ENCODE results near the gene FUT8. TPM values are rescaled to one million over a fixed set of nuclear protein-coding genes. Genes with fewer than 3 reads are reported as not detected.
"Not testable (repeated sequence)": the region's sequence is repeated elsewhere in the genome, so short reads cannot be mapped to it uniquely, and the experiment has no call there.

The FUT8 gene
- polyA plus RNA-seq, 3 donors = 20.8 to 22.7 (median 21.2) TPM

DNA sequence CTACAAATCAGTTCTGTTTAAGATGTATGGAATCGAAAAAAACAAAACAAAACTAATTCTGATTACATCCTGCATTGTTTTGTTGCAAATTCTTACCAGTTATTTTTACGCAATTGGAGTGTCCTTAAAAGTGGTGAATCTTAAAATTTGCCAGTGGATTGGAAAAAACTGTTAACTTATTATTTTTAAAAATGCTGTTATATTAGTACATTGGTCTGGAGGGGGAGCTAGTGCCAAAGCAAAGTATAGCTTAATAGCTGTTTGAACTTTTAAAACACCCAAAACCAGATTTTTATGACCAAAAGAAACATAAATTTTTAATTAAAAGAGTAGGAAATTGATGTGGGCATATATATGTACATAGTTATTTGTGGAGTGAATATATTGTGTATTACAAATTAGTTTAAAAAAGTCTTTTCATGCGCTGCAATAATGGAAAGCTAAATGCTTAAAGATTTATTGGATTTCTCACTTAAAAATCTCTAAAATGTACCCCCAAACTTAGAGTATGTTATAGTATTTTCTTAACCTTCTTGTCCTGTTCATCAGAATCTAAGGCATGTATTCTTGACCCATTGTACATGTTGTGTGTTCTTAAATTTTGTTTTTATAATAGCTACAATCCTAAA, 2.5 kb downstream of the FUT8 start:
- DNase-seq (ENCODE audit: low read depth in 3 of 3, low spot score in 2 of 3) = no peak

- DNase-seq (ENCODE audit: low read depth in 3 of 3, low spot score in 2 of 3) = no peak
Measured at GRCh38 chr14:65415613-65416012, 3.1 kb downstream of the FUT8 start.

- DNase-seq (ENCODE audit: low read depth in 3 of 3, low spot score in 2 of 3) = no peak
Measured at GRCh38 chr14:65419593-65420252, 7.2 kb downstream of the FUT8 start.

DNA sequence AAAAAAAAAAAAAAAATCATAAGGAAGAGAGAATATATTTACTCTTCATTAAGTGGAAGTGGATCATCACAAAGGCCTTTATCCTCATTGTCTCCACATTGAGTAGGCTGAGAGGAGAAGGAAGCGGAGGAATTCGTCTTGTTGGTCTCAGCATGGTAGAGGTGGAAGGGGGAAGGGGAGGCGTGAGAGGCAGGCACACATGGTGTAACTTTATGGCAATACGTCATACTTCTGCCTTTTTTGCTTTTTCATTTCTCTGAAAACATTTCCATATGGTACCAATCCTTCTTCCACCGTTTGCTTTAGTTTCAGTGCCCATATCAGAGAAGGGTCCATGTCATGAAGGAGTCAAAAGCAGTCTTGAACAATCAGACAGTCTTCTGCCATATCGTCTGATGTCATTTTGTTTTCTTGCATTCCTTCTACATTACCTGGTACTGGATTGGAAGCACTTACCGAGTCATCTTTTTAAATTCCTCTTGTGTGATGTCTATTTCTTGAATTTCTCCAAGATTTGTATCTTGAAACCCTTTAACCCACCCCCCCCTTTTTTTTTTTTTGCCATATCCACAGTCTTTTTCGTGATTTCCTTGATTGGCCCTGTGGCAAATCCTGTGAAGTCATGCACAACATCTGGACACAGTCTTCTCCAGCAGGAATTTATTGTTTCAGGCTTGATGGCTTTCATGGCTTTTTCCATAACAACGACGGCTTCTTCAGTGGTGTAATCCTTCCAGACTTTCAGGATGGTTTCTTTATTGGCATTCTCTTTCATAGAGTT, 8.9 kb downstream of the FUT8 start:
- no peak for DNase-seq (ENCODE audit: low read depth in 3 of 3, low spot score in 2 of 3)

DNA sequence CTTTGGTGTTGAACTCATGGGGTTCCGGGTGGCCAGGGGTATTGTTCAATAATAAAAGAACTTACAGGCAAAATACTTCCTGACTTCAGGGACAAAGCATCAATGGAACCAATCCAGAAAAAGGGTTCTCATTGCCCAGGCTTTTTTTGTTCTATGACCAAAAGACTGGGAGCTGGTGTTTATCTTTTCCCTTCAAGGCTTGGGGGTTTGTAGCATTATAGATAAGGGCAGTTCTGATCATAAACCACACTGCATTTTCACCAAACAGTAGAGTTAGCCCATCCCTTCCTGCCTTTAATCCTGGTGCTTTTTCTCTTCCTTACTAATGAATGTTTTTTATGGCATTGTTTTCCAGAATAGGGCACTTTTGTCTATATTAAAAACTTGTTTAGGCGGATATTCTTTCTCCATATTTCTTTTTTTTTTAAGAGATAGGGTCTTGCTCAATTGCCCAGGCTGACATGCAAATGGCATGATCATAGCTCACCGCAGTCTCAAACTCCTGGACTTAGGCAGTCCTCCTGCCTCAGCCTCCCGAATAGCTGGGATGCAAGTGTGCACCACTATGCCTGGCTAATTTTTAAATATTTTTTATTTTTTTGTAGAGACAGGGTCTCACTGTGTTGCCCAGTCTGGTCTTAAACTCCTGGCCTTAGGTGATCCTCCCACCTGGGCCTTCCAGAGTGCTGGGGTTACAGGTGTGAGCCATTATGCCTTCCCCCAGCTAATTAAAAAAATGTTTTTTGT, 9.7 kb downstream of the FUT8 start:
- DNase-seq (ENCODE audit: low read depth in 3 of 3, low spot score in 2 of 3) = no peak

DNA sequence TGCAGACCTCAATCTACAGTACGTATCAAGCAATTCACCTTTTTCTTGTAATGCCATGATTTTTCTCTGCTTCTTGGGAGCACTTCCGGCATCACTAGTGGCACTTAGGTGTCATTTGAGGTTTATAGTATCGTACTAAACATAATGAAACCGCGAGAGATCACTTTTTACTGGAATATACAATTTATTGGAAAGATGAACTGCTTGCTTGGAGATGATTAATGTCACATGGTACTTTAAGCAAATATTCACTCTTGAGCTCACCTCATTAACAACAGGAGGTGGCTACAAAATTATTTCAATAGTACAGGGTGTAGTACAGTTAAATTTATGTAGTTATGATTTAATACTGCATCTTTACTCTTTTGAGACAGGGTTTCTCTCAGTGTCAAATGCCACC, 11.5 kb downstream of the FUT8 start:
- no peak for DNase-seq (ENCODE audit: low read depth in 3 of 3, low spot score in 2 of 3)

DNA sequence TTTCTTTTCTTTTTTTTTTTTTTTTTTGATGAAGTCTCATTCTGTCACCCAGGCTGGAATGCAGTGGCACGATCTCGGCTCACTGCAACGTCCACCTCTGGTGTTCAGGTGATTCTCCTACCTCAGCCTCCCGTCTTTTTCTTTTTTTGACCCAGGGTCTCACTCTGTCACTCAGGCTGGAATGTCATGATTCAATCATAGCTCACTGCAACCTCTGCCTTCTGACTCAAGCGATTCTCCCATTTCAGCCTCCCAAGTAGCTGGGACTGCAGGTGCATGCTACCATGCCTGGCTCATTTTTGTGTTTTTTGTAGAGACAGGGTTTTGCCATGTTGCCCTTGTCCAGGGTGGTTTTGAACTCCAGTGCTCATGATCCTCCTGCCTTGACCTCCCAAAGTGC, 12.0 kb downstream of the FUT8 start:
- DNase-seq (ENCODE audit: low read depth in 3 of 3, low spot score in 2 of 3) = no peak

GRCh38 chr14:65425885-65426284, 13.4 kb downstream of the FUT8 start:
- no peak for DNase-seq (ENCODE audit: low read depth in 3 of 3, low spot score in 2 of 3)

DNA sequence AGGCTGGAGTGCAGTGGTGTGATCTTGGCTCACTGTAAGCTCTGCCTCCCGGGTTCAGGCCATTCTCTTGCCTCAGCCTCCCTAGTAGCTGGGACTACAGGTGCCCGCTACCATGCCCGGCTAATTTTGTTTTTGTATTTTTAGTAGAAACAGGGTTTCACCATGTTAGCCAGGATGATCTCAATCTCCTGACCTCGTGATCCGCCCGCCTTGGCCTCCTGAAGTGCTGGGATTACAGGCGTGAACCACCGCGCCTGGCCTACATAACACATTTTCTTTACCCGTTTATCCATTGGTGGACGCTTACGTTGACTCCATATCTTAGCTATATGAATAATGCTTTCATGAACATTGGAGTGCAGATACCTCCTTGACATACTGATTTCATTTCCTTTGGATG, 14.4 kb downstream of the FUT8 start:
- DNase-seq (ENCODE audit: low read depth in 3 of 3, low spot score in 2 of 3) = not testable (repeated sequence)

GRCh38 chr14:65428691-65429090, 16.2 kb downstream of the FUT8 start:
- no peak for DNase-seq (ENCODE audit: low read depth in 3 of 3, low spot score in 2 of 3)

DNA sequence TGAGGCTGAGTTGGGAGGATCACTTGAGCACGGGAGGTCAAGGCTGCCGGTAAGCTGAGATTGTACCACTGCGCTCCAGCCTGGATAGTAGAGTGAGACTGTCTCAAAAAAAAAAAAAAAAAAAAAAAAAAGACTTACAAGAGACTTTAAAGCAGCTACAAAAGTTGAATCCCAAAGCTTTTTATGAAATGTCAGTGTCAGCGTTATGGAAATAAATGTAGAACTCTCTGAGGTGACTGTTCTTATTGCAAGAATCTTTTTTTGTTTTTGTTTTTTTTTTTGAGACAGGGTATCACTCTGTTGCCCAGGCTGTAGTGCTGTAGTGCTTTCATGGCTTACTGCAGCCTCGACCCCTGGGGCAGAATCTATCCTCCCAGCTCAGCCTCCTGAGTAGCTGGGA, 17.2 kb downstream of the FUT8 start:
- DNase-seq (ENCODE audit: low read depth in 3 of 3, low spot score in 2 of 3) = no peak

GRCh38 chr14:65431245-65431644, 18.7 kb downstream of the FUT8 start:
- DNase-seq (ENCODE audit: low read depth in 3 of 3, low spot score in 2 of 3) = no peak

GRCh38 chr14:65431951-65432350, 19.4 kb downstream of the FUT8 start:
- no peak for DNase-seq (ENCODE audit: low read depth in 3 of 3, low spot score in 2 of 3)

DNA sequence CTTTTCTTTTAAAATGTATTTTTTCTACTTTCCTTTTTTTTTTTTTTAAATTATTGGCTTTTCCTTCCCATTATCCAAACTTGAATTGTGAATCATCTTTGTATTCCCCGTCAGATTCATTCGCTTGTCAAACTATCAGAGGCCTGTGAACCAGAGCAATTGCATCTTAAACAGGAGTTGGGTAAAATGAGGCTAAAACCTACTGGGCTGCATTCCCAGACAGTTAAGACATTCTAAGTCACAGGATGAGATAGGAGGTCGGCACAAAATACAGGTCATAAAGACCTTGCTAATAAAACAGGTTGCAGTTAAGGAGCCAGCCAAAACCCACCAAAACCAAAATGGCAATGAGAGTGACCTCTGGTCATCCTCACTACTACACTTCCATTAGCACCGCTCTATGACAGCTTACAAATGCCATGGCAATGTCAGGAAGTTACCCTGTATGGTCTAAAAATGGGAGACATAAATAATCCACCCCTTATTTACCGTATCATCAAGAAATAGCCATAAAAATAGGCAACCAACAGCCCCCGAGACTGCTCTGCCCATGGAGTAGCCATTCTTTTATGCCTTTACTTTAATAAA, 19.9 kb downstream of the FUT8 start:
- DNase-seq (ENCODE audit: low read depth in 3 of 3, low spot score in 2 of 3) = no peak

- DNase-seq (ENCODE audit: low read depth in 3 of 3, low spot score in 2 of 3) = no peak
Measured at GRCh38 chr14:65433157-65433556, 20.6 kb downstream of the FUT8 start.

- no peak for DNase-seq (ENCODE audit: low read depth in 3 of 3, low spot score in 2 of 3)
Measured at GRCh38 chr14:65433646-65434045, 21.1 kb downstream of the FUT8 start.

GRCh38 chr14:65434216-65434850, 21.8 kb downstream of the FUT8 start:
- DNase-seq (ENCODE audit: low read depth in 3 of 3, low spot score in 2 of 3) = no peak

- no peak for DNase-seq (ENCODE audit: low read depth in 3 of 3, low spot score in 2 of 3)
Measured at GRCh38 chr14:65438266-65438933, 25.9 kb downstream of the FUT8 start.

- no peak for DNase-seq (ENCODE audit: low read depth in 3 of 3, low spot score in 2 of 3)
Measured at GRCh38 chr14:65439117-65439516, 26.6 kb downstream of the FUT8 start.

- DNase-seq (ENCODE audit: low read depth in 3 of 3, low spot score in 2 of 3) = no peak
Measured at GRCh38 chr14:65440230-65440629, 27.7 kb downstream of the FUT8 start.
